Vagina (tissue), 2 donors: ENCODE data around the gene SIGLEC12. TPM values are rescaled to one million over a fixed set of nuclear protein-coding genes. Genes with fewer than 3 reads are reported as not detected.
"Not testable (repeated sequence)": the region's sequence is repeated elsewhere in the genome, so short reads cannot be mapped to it uniquely, and the experiment has no call there.

Experiments used
- DNase-seq, 2 donors: peaks; one replicate each; pipeline ENCODE4 v3.0.0-alpha.2; 2017; ENCODE audit errors: extremely low spot score in 2 of 2
- H3K27ac ChIP-seq: fragments of 200-600 bp; sonication (generic); one replicate; pipeline ENCODE4 v1.5.1; 2019
- H3K27me3 ChIP-seq: fragments of 200-600 bp; sonication (generic); one replicate; pipeline ENCODE4 v1.5.1; 2019
- H3K36me3 ChIP-seq, 2 donors: fragments of 200-600 bp; sonication (generic); one replicate each; pipeline ENCODE4 v1.5.1; 2017 to 2019
- H3K4me1 ChIP-seq: fragments of 200-600 bp; sonication (generic); one replicate; pipeline ENCODE4 v1.5.1; 2019
- H3K4me3 ChIP-seq, 2 donors: fragments of 200-600 bp; sonication (generic); 1 replicate in 1 of 2; 2 replicates in 1 of 2; pipeline ENCODE4 v1.5.1; 2016 to 2019
- H3K9me3 ChIP-seq: fragments of 200-600 bp; sonication (generic); one replicate; pipeline ENCODE4 v1.5.1; 2019
- CTCF ChIP-seq, 3 experiments: fragments of 450-650 bp in 2 of 3; fragments of 200-600 bp in 1 of 3; sonication (generic) in 1 of 3; IDR thresholded peaks; one replicate each; pipeline ENCODE4 v1.5.1; 2017 to 2019; ENCODE audit warnings: antibody characterized with exemption in 3 of 3, mild to moderate bottlenecking in 2 of 3, moderate library complexity in 2 of 3
- POLR2A ChIP-seq, 2 donors: fragments of 450-650 bp; IDR thresholded peaks; one replicate each; pipeline ENCODE4 v1.6.1; 2017; ENCODE audit warnings: antibody characterized with exemption in 2 of 2, mild to moderate bottlenecking in 2 of 2, moderate library complexity in 2 of 2
- POLR2AphosphoS5 ChIP-seq, 2 donors: sonication (generic); formaldehyde crosslinking; IDR thresholded peaks; one replicate each; pipeline ENCODE4 v1.9.0; 2017; ENCODE audit warnings: antibody characterized with exemption in 2 of 2, mild to moderate bottlenecking in 2 of 2, low read depth in 1 of 2; ENCODE audit not compliant: insufficient read depth in 1 of 2
- intact Hi-C: fragments of 100-400 bp; cut with DNase I; formaldehyde crosslinking; loops from one replicate; pipeline ENCODE4 v1.15.1; 2023
- total RNA-seq: library from RNA; depleted of rRNA; stranded (reverse); fragments of >200 nt; gene quantifications from one replicate; pipeline ENCODE4 v1.2.3, GENCODE V29; 2016

SIGLEC12 gene
- total RNA-seq, 1 donor from 2014 or later = not detected

GRCh38 chr19:51466723-51467122, 34.9 kb downstream of the SIGLEC12 start:
- no peak for TF ChIP-seq POLR2AphosphoS5 (IDR thresholded peaks at IDR 0.05; ENCODE audit: insufficient read depth in 1 of 2, low read depth in 1 of 2)
- TF ChIP-seq POLR2A (IDR thresholded peaks at IDR 0.05) = no peak
- TF ChIP-seq CTCF (IDR thresholded peaks at IDR 0.05) = no peak
- Histone ChIP-seq H3K27ac (no peak overlapping the region), H3K36me3 (no peaks in the 10 kb centered on the region), H3K27me3 (no peaks in the 10 kb centered on the region), H3K4me1 (no peaks in the 10 kb centered on the region), H3K4me3 (no peak overlapping the region), H3K9me3 (no peaks in the 10 kb centered on the region)
- intact Hi-C loops = loop anchor here (5.0 kb wide), 1 partner anchor 196 kb away; no protein-coding TSS in a partner anchor
- no peak for DNase-seq

DNA sequence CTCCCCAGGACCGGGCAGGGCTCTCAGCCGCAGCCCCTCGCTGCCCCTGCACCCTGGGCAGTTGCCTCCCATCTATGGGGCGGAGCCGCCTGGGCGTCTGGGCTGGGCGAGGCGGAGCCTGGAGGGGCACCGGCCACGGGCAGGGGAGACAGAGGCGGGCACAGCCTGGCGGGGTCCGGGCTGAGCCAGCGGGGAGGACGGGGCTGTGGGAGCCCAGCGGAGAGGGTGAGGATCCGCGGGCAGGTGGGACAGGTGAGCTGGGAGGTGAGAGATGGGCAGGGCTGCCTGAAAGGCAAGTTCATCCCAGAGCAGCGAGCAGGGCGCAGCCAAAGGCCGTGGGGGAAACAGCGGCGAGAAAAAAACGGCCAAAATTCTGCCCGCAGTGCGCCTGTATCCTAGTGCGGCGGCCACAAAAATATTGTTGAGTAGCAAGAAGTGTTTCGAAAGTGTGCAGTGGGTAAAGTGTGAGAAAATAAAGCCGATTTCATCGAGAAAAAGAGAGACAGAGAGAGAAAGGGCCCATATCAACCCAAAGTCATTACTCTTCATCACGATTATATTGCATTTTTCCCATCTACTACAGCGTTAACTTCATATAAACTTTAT, 37.5 kb downstream of the SIGLEC12 start:
- DNase-seq, intact Hi-C loops: not testable (repeated sequence)

GRCh38 chr19:51462681-51463080, 38.9 kb downstream of the SIGLEC12 start:
- H3K4me1 ChIP-seq = no peaks in the 10 kb centered on the region
- TF ChIP-seq CTCF (IDR thresholded peaks at IDR 0.05) = no peak
- no peak for TF ChIP-seq POLR2AphosphoS5 (IDR thresholded peaks at IDR 0.05; ENCODE audit: insufficient read depth in 1 of 2, low read depth in 1 of 2)
- TF ChIP-seq POLR2A (IDR thresholded peaks at IDR 0.05) = no peak
- intact Hi-C loops = no loop called here
- no peak overlapping the region for H3K4me3 ChIP-seq
- H3K36me3 ChIP-seq = no peaks in the 10 kb centered on the region
- no peaks in the 10 kb centered on the region for H3K27me3 ChIP-seq
- no peak for DNase-seq
- H3K27ac ChIP-seq = no peak overlapping the region
- H3K9me3 ChIP-seq = no peaks in the 10 kb centered on the region

More for the DNA sequence above, 37.5 kb downstream of the SIGLEC12 start:
- H3K36me3 ChIP-seq, H3K9me3 ChIP-seq, H3K27ac ChIP-seq, H3K27me3 ChIP-seq, H3K4me3 ChIP-seq, H3K4me1 ChIP-seq: not testable (repeated sequence)

DNA sequence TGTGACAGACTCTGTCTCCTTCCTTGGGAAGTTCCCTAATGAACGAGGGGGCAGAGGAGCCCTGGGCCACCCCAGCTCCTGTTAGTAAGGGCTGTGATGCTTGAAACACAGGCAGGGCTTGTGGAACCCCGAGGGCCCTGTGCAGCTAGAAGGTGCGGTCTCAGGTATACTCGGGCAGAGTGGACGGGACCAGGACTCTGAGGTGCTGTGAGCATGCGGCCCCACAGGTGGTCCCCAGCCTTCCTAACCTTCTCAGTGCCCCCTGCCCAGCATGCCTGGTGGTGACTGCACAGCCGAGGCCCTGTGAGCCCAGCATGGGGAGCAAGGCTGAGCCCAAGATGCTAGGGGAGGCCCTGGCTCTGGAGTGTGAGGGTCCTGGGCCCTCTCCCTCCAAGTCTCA, 39.3 kb downstream of the SIGLEC12 start:
- H3K27me3 ChIP-seq = no peaks in the 10 kb centered on the region
- DNase-seq = no peak

GRCh38 chr19:51461723-51462161, 39.9 kb downstream of the SIGLEC12 start:
- DNase-seq = no peak
- H3K4me3 ChIP-seq = no peak overlapping the region
- intact Hi-C loops = no loop called here
- no peaks in the 10 kb centered on the region for H3K36me3 ChIP-seq
- TF ChIP-seq POLR2A (IDR thresholded peaks at IDR 0.05) = no peak
- no peak for TF ChIP-seq CTCF (IDR thresholded peaks at IDR 0.05)
- TF ChIP-seq POLR2AphosphoS5 (IDR thresholded peaks at IDR 0.05; ENCODE audit: insufficient read depth in 1 of 2, low read depth in 1 of 2) = no peak
- H3K4me1 ChIP-seq = no peaks in the 10 kb centered on the region
- H3K9me3 ChIP-seq = no peaks in the 10 kb centered on the region
- no peak overlapping the region for H3K27ac ChIP-seq
- H3K27me3 ChIP-seq = no peaks in the 10 kb centered on the region

More for the DNA sequence above, 39.3 kb downstream of the SIGLEC12 start:
- Histone ChIP-seq H3K27ac (no peak overlapping the region), H3K36me3 (no peaks in the 10 kb centered on the region), H3K9me3 (no peaks in the 10 kb centered on the region), H3K4me1 (no peaks in the 10 kb centered on the region), H3K4me3 (no peak overlapping the region)
- intact Hi-C loops = no loop called here
- TF ChIP-seq POLR2A (IDR thresholded peaks at IDR 0.05) (no peak), POLR2AphosphoS5 (IDR thresholded peaks at IDR 0.05; ENCODE audit: insufficient read depth in 1 of 2, low read depth in 1 of 2) (no peak), CTCF (IDR thresholded peaks at IDR 0.05) (no peak)
